CD14-positive monocyte (primary cell): ENCODE data around the gene NCL. TPM values are rescaled to one million over a fixed set of nuclear protein-coding genes. Genes with fewer than 3 reads are reported as not detected.

Source experiments
- DNase-seq, 3 donors: peaks; one replicate each; pipeline ENCODE4 v3.0.0-alpha.2; 2011 to 2022
- H2AFZ ChIP-seq: 2 replicates; pipeline ENCODE4 v1.6.0; 2012; ENCODE audit warnings: mild to moderate bottlenecking, low read depth, low read length, inconsistent platforms; ENCODE audit not compliant: insufficient read depth, poor library complexity, severe bottlenecking
- H3K27ac ChIP-seq, 2 donors: 1 replicate in 1 of 2; 2 replicates in 1 of 2; pipeline ENCODE4 v1.5.1; 2012 to 2013; ENCODE audit warnings: low read length in 2 of 2, control low read depth in 1 of 2, inconsistent platforms in 1 of 2, low read depth in 1 of 2, mild to moderate bottlenecking in 1 of 2
- H3K27me3 ChIP-seq, 2 donors: one replicate each; pipeline versions ENCODE4 v1.6.0 to v1.6.1; 2011 to 2013; ENCODE audit warnings: low read length in 2 of 2; ENCODE audit not compliant: control insufficient read depth in 2 of 2, insufficient read depth in 2 of 2
- H3K36me3 ChIP-seq, 2 donors: replicated peaks in 1 of 2; 1 replicate in 1 of 2; 2 replicates in 1 of 2; pipeline versions ENCODE4 v1.5.1 to v1.6.1; 2012 to 2013; ENCODE audit warnings: low read length in 2 of 2, control low read depth in 1 of 2, inconsistent platforms in 1 of 2, mild to moderate bottlenecking in 1 of 2; ENCODE audit not compliant: insufficient read depth in 2 of 2, control insufficient read depth in 1 of 2
- H3K4me1 ChIP-seq, 2 donors: 1 replicate in 1 of 2; 2 replicates in 1 of 2; pipeline versions ENCODE4 v1.5.1 to v1.6.1; 2012 to 2013; ENCODE audit warnings: low read length in 2 of 2, control low read depth in 1 of 2, inconsistent platforms in 1 of 2, mild to moderate bottlenecking in 1 of 2, moderate library complexity in 1 of 2; ENCODE audit not compliant: insufficient read depth in 2 of 2, control insufficient read depth in 1 of 2
- H3K4me2 ChIP-seq: replicated peaks from 2 replicates; pipeline ENCODE3; 2012; ENCODE audit warnings: low read length, moderate library complexity, mild to moderate bottlenecking; ENCODE audit not compliant: poor library complexity, severe bottlenecking; ENCODE audit errors: extremely low read depth
- H3K4me3 ChIP-seq, 3 experiments: fragments of 200-600 bp in 1 of 3; sonication (generic) in 1 of 3; replicated peaks in 1 of 3; 1 replicate in 2 of 3; 2 replicates in 1 of 3; pipeline ENCODE4 v1.5.1; 2011 to 2013; ENCODE audit warnings: low read length in 3 of 3, mild to moderate bottlenecking in 3 of 3, control low read depth in 2 of 3, low read depth in 2 of 3, inconsistent platforms in 1 of 3, moderate library complexity in 1 of 3
- H3K79me2 ChIP-seq: 2 replicates; pipeline ENCODE4 v1.6.0; 2012; ENCODE audit warnings: mild to moderate bottlenecking, control low read depth, inconsistent platforms, low read length, moderate library complexity; ENCODE audit not compliant: insufficient read depth
- H3K9ac ChIP-seq: 2 replicates; pipeline ENCODE4 v1.6.0; 2017; ENCODE audit warnings: low read length, mild to moderate bottlenecking; ENCODE audit not compliant: insufficient read depth, poor library complexity, severe bottlenecking
- H3K9me3 ChIP-seq, 2 donors: replicated peaks in 1 of 2; 1 replicate in 1 of 2; 2 replicates in 1 of 2; pipeline versions ENCODE4 v1.5.1 to v1.6.1; 2012 to 2013; ENCODE audit warnings: low read length in 2 of 2, control low read depth in 1 of 2; ENCODE audit not compliant: control insufficient read depth in 1 of 2, insufficient read depth in 1 of 2
- H4K20me1 ChIP-seq: 2 replicates; pipeline ENCODE4 v1.6.0; 2012; ENCODE audit warnings: mild to moderate bottlenecking, low read length, control low read depth, moderate library complexity; ENCODE audit not compliant: insufficient read depth
- H3K27ac Mint-ChIP-seq, 7 donors: one replicate each; pipeline ENCODE4 v1.8.0; 2020; ENCODE audit warnings: mild to moderate bottlenecking in 7 of 7, mixed read lengths in 7 of 7, moderate library complexity in 6 of 7, inconsistent platforms in 2 of 7
- H3K27me3 Mint-ChIP-seq, 3 donors: one replicate each; pipeline ENCODE4 v1.8.0; 2021 to 2022; ENCODE audit warnings: low read depth in 3 of 3, mild to moderate bottlenecking in 3 of 3, mixed read lengths in 3 of 3, moderate library complexity in 3 of 3, inconsistent platforms in 1 of 3
- H3K36me3 Mint-ChIP-seq, 2 donors: one replicate each; pipeline ENCODE4 v1.8.0; 2020; ENCODE audit warnings: mixed read lengths in 2 of 2, inconsistent platforms in 1 of 2, mild to moderate bottlenecking in 1 of 2
- H3K4me1 Mint-ChIP-seq: one replicate; pipeline ENCODE4 v1.8.0; 2020; ENCODE audit warnings: mild to moderate bottlenecking, mixed read lengths
- H3K4me3 Mint-ChIP-seq, 2 donors: one replicate each; pipeline ENCODE4 v1.8.0; 2020; ENCODE audit warnings: mild to moderate bottlenecking in 2 of 2, mixed read lengths in 2 of 2, moderate library complexity in 1 of 2
- H3K9me3 Mint-ChIP-seq, 7 donors: one replicate each; pipeline ENCODE4 v1.8.0; 2020 to 2022; ENCODE audit warnings: mixed read lengths in 7 of 7, mild to moderate bottlenecking in 6 of 7, moderate library complexity in 6 of 7, inconsistent platforms in 2 of 7
- WGBS: methylation state at CpG from one replicate; pipeline ENCODE4 v1.1.5; 2013; ENCODE audit warnings: missing lambda C conversion rate; ENCODE audit not compliant: insufficient coverage; 5-methylcytosine and 5-hydroxymethylcytosine counted together
- intact Hi-C, 2 donors: fragments of 100-400 bp; cut with micrococcal nuclease; formaldehyde crosslinking; loops; one replicate each; pipeline versions ENCODE4 v1.15.0 to v1.15.1; 2023
- polyA plus RNA-seq, 3 donors: library from polyadenylated mRNA; depleted of rRNA in 1 of 3; unstranded in 2 of 3; stranded (reverse) in 1 of 3; fragments of 300-500 nt in 2 of 3; fragments of >200 nt in 1 of 3; fragmentation: Illumina TruSeq in 2 of 3; gene quantifications; 1 replicate in 2 of 3; 2 replicates in 1 of 3; pipeline ENCODE4 v1.2.3, GENCODE V29; 2012 to 2021
- TF ChIP-seq, protein P1 (sequence below): fragments of 200-600 bp; IDR thresholded peaks from one replicate; pipeline ENCODE4 v1.8.0; 2022; ENCODE audit warnings: antibody characterized with exemption, mild to moderate bottlenecking

The NCL gene
- polyA plus RNA-seq, 3 donors, result 26.2 to 143 (median 106) TPM

DNA sequence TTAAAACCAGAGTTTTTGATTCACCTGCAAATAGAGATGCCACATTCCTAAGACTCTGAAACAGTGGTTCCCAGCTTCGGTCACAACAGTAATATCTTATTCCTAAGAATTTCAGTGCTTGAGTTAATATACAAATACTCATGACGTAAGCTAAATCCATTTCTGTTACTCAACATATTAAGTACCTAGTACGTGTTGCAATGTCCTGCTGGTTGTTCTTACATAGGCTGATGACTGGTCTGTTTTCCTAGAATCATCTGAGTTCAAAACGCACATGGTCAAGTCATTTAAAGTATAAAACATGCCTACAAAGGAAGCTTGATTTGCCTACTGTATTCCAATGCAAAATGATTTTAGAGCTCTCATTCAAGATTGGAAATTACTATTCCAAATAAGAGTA, 7.2 kb downstream of the NCL start:
- Mint-ChIP-seq H3K9me3 (peaks cover 0 to 2% (median 0%) of the 10 kb centered on the region in 7 donors), H3K27me3 (peaks cover 0 to 3% (median 0%) of the 10 kb centered on the region in 3 donors), H3K36me3 (peaks cover 79 to 90% of the 10 kb centered on the region in 2 donors), H3K4me1 (peaks cover 6% of the 10 kb centered on the region), H3K4me3 (no peak overlapping the region), H3K27ac (peak overlapping the region in 1 of 7 donors; percentile 3)
- TF ChIP-seq, protein P1, sequence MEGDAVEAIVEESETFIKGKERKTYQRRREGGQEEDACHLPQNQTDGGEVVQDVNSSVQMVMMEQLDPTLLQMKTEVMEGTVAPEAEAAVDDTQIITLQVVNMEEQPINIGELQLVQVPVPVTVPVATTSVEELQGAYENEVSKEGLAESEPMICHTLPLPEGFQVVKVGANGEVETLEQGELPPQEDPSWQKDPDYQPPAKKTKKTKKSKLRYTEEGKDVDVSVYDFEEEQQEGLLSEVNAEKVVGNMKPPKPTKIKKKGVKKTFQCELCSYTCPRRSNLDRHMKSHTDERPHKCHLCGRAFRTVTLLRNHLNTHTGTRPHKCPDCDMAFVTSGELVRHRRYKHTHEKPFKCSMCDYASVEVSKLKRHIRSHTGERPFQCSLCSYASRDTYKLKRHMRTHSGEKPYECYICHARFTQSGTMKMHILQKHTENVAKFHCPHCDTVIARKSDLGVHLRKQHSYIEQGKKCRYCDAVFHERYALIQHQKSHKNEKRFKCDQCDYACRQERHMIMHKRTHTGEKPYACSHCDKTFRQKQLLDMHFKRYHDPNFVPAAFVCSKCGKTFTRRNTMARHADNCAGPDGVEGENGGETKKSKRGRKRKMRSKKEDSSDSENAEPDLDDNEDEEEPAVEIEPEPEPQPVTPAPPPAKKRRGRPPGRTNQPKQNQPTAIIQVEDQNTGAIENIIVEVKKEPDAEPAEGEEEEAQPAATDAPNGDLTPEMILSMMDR, result no peak
- Histone ChIP-seq H3K4me2 (no peak overlapping the region), H3K4me1 (no peaks in the 10 kb centered on the region), H2AFZ (no peak overlapping the region), H3K27me3 (no peaks in the 10 kb centered on the region), H3K79me2 (peaks cover 21% of the 10 kb centered on the region), H3K9me3 (no peaks in the 10 kb centered on the region), H3K27ac (no peak overlapping the region), H4K20me1 (peaks cover 63% of the 10 kb centered on the region), H3K9ac (no peak overlapping the region), H3K36me3 (peaks cover 92 to 96% of the 10 kb centered on the region in 2 donors), H3K4me3 (no peak overlapping the region)
- DNase-seq, result no peak
- no CpG with 5 or more reads among the region's 4 CpGs for WGBS
- intact Hi-C loops, result loop anchor here in 1 of 2 donors (10.0 kb wide), 1 partner anchor 352 kb away; no protein-coding TSS in a partner anchor

GRCh38 chr2:231456295-231457004, 7.8 kb downstream of the NCL start:
- H3K4me3 ChIP-seq, result no peak overlapping the region
- peaks cover 56% of the 10 kb centered on the region for H4K20me1 ChIP-seq
- H3K9ac ChIP-seq, result no peak overlapping the region
- peaks cover 4% of the 10 kb centered on the region for H3K4me1 Mint-ChIP-seq
- peaks cover 14% of the 10 kb centered on the region for H3K79me2 ChIP-seq
- WGBS, result 93% methylated on average over 2 of the region's 6 CpGs
- intact Hi-C loops, result loop anchor here in 1 of 2 donors (10.0 kb wide), 1 partner anchor 352 kb away; no protein-coding TSS in a partner anchor
- peaks cover 78 to 89% of the 10 kb centered on the region in 2 donors for H3K36me3 Mint-ChIP-seq
- no peak overlapping the region for H3K27ac ChIP-seq
- H3K9me3 ChIP-seq, result no peaks in the 10 kb centered on the region
- peaks cover 86 to 89% of the 10 kb centered on the region in 2 donors for H3K36me3 ChIP-seq
- TF ChIP-seq, protein P1, result no peak
- H3K27me3 ChIP-seq, result no peaks in the 10 kb centered on the region
- H2AFZ ChIP-seq, result no peak overlapping the region
- no peak overlapping the region for H3K4me3 Mint-ChIP-seq
- H3K4me1 ChIP-seq, result no peaks in the 10 kb centered on the region
- peaks cover 0 to 2% (median 0%) of the 10 kb centered on the region in 7 donors for H3K9me3 Mint-ChIP-seq
- DNase-seq, result no peak
- no peak overlapping the region for H3K4me2 ChIP-seq
- peaks cover 0 to 3% (median 0%) of the 10 kb centered on the region in 3 donors for H3K27me3 Mint-ChIP-seq
- H3K27ac Mint-ChIP-seq, result peak overlapping the region in 2 of 7 donors; percentile 3 to 30
